Measurements from ENCODE around the gene IL1RN.

DNA sequence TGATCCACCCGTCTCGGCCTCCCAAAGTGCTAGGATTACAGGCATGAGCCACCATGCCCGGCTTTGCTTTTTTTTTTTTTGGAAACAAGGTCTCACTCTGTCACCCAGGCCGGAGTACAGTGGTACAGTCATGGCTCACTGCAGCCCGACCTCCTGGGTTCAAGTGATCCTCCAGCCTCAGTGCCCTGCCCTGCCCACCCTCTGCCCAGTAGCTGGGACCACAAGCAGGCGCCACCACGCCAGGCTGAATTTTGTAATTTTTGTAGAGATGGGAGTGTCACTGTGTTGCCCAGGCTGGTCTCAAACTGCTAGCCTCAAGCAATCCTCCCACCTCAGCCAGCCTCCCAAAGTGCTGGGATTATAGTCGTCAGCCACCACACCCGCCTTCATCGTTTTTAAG lies 34.8 kb downstream of the IL1RN start:
- TF ChIP-seq, protein P1, sequence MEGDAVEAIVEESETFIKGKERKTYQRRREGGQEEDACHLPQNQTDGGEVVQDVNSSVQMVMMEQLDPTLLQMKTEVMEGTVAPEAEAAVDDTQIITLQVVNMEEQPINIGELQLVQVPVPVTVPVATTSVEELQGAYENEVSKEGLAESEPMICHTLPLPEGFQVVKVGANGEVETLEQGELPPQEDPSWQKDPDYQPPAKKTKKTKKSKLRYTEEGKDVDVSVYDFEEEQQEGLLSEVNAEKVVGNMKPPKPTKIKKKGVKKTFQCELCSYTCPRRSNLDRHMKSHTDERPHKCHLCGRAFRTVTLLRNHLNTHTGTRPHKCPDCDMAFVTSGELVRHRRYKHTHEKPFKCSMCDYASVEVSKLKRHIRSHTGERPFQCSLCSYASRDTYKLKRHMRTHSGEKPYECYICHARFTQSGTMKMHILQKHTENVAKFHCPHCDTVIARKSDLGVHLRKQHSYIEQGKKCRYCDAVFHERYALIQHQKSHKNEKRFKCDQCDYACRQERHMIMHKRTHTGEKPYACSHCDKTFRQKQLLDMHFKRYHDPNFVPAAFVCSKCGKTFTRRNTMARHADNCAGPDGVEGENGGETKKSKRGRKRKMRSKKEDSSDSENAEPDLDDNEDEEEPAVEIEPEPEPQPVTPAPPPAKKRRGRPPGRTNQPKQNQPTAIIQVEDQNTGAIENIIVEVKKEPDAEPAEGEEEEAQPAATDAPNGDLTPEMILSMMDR (IDR thresholded peaks at IDR 0.05 in 4 of 5, conservative IDR thresholded peaks at IDR 0.05 in 1 of 5): no peak
- no peak for TF ChIP-seq POLR2A (IDR thresholded peaks at IDR 0.05)
